Measurements from ENCODE around the gene MC5R.

DNA sequence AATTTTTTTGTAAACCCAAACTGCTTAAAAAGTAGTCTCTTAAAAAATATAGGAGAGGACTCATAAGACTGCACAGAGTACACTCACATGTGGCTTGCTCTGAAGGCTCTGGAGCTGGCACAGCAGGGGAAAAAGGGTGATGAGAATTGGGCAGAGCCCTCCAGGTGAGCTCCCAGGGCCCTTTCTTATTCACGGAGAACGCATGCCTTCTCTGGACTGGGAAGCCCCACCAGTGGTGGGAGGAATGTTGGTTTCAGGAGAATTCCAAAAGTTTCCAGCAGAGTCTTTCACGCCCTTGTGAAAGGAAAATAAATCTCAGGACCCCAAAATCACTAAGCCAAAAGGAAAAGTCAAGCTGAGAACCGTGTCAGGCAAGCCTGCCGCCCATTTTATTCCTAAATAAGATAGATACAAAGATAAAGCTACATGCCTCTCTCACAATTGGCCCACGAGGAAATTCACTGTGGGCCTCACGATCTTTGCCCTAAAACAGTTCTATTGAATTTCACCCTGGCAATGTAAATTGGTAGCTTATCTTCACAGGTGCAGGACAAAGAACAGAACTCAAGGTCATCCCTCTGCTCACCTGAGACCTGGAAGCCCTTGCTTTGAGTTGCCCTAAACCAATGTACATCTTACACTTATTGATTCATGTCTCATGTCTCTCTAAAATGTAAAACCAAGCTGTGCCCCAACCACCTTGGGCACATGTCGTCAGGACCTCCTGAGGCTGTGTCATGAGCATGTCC lies 15.5 kb upstream of the MC5R start:
- TF ChIP-seq, protein P1, sequence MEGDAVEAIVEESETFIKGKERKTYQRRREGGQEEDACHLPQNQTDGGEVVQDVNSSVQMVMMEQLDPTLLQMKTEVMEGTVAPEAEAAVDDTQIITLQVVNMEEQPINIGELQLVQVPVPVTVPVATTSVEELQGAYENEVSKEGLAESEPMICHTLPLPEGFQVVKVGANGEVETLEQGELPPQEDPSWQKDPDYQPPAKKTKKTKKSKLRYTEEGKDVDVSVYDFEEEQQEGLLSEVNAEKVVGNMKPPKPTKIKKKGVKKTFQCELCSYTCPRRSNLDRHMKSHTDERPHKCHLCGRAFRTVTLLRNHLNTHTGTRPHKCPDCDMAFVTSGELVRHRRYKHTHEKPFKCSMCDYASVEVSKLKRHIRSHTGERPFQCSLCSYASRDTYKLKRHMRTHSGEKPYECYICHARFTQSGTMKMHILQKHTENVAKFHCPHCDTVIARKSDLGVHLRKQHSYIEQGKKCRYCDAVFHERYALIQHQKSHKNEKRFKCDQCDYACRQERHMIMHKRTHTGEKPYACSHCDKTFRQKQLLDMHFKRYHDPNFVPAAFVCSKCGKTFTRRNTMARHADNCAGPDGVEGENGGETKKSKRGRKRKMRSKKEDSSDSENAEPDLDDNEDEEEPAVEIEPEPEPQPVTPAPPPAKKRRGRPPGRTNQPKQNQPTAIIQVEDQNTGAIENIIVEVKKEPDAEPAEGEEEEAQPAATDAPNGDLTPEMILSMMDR (IDR thresholded peaks at IDR 0.05) = no peak
- no peak for TF ChIP-seq POLR2A (IDR thresholded peaks at IDR 0.05)

Measured in heart left ventricle (tissue), 13 donors.